ENCODE data around the gene MAP3K5. TPM values are rescaled to one million over a fixed set of nuclear protein-coding genes. Genes with fewer than 3 reads are reported as not detected.

MAP3K5 gene
- total RNA-seq, 2 experiments from 2014 or later, result 9.4 to 9.7 TPM

GRCh38 chr6:136566007-136566487, 226.2 kb downstream of the MAP3K5 start:
- H3K27ac Mint-ChIP-seq, result no peak overlapping the region
- intact Hi-C loops (cut with micrococcal nuclease), result no loop called here
- CTCF ChIA-PET, result interaction anchor here (1.0 to 2.2 kb wide), 3 partner anchors 15 to 21 kb away, joined by 3 to 6 read pairs (median 3); partner anchors contain the start of gene MAP7
- H3K27me3 Mint-ChIP-seq (ENCODE audit: low read depth), result no peaks in the 10 kb centered on the region
- no peak overlapping the region for H3K4me3 Mint-ChIP-seq
- H3K36me3 Mint-ChIP-seq (ENCODE audit: low read depth), result peaks cover 17% of the 10 kb centered on the region
- DNase-seq, result no peak
- peaks cover 5% of the 10 kb centered on the region for H3K9me3 Mint-ChIP-seq
- no peaks in the 10 kb centered on the region for H3K4me1 Mint-ChIP-seq (ENCODE audit: low read depth)

GRCh38 chr6:136564180-136564579, 228.1 kb downstream of the MAP3K5 start:
- CTCF ChIA-PET, result no interaction called here
- H3K9me3 Mint-ChIP-seq, result no peaks in the 10 kb centered on the region
- H3K27ac Mint-ChIP-seq, result no peak overlapping the region
- H3K36me3 Mint-ChIP-seq (ENCODE audit: low read depth), result peaks cover 13% of the 10 kb centered on the region
- H3K27me3 Mint-ChIP-seq (ENCODE audit: low read depth), result no peaks in the 10 kb centered on the region
- H3K4me1 Mint-ChIP-seq (ENCODE audit: low read depth), result no peaks in the 10 kb centered on the region
- DNase-seq, result no peak
- H3K4me3 Mint-ChIP-seq, result no peak overlapping the region
- intact Hi-C loops (cut with micrococcal nuclease), result no loop called here

- no peak overlapping the region for H3K4me3 Mint-ChIP-seq
- intact Hi-C loops (cut with micrococcal nuclease), result no loop called here
- no peak overlapping the region for H3K27ac Mint-ChIP-seq
- no peaks in the 10 kb centered on the region for H3K27me3 Mint-ChIP-seq (ENCODE audit: low read depth)
- H3K4me1 Mint-ChIP-seq (ENCODE audit: low read depth), result no peaks in the 10 kb centered on the region
- H3K9me3 Mint-ChIP-seq, result no peaks in the 10 kb centered on the region
- CTCF ChIA-PET, result interaction anchor here (0.7 kb wide), 1 partner anchor 1657 kb away, joined by 3 read pairs; no protein-coding TSS in a partner anchor
- H3K36me3 Mint-ChIP-seq (ENCODE audit: low read depth), result peaks cover 11% of the 10 kb centered on the region
- no peak for DNase-seq
Observed at GRCh38 chr6:136563386-136564152, 228.7 kb downstream of the MAP3K5 start.

- Mint-ChIP-seq H3K4me3 (no peak overlapping the region), H3K27me3 (ENCODE audit: low read depth) (no peaks in the 10 kb centered on the region), H3K27ac (no peak overlapping the region), H3K9me3 (no peaks in the 10 kb centered on the region), H3K4me1 (ENCODE audit: low read depth) (no peaks in the 10 kb centered on the region), H3K36me3 (ENCODE audit: low read depth) (peaks cover 16% of the 10 kb centered on the region)
- CTCF ChIA-PET, result interaction anchor here (0.5 to 0.6 kb wide), 2 partner anchors 15 to 42 kb away, joined by 3 to 4 read pairs; no protein-coding TSS in a partner anchor
- intact Hi-C loops (cut with micrococcal nuclease), result no loop called here
- no peak for DNase-seq
Observed at GRCh38 chr6:136562211-136562610, 230.1 kb downstream of the MAP3K5 start.

GRCh38 chr6:136553166-136553787, 239.0 kb downstream of the MAP3K5 start:
- Mint-ChIP-seq H3K36me3 (ENCODE audit: low read depth) (peaks cover 5% of the 10 kb centered on the region), H3K27me3 (ENCODE audit: low read depth) (peaks cover 25% of the 10 kb centered on the region), H3K4me3 (no peak overlapping the region), H3K27ac (no peak overlapping the region), H3K9me3 (no peaks in the 10 kb centered on the region), H3K4me1 (ENCODE audit: low read depth) (peaks cover 4% of the 10 kb centered on the region)
- CTCF ChIA-PET, result interaction anchor here (1.5 kb wide), 1 partner anchor 91 kb away, joined by 3 read pairs; no protein-coding TSS in a partner anchor
- DNase-seq, result no peak
- intact Hi-C loops (cut with micrococcal nuclease), result no loop called here

- H3K36me3 Mint-ChIP-seq (ENCODE audit: low read depth), result no peaks in the 10 kb centered on the region
- no peak overlapping the region for H3K27ac Mint-ChIP-seq
- no peak for DNase-seq
- intact Hi-C loops (cut with micrococcal nuclease), result no loop called here
- no peak overlapping the region for H3K4me3 Mint-ChIP-seq
- peaks cover 4% of the 10 kb centered on the region for H3K4me1 Mint-ChIP-seq (ENCODE audit: low read depth)
- H3K27me3 Mint-ChIP-seq (ENCODE audit: low read depth), result peaks cover 27% of the 10 kb centered on the region
- no peaks in the 10 kb centered on the region for H3K9me3 Mint-ChIP-seq
- CTCF ChIA-PET, result interaction anchor here (0.6 to 1.1 kb wide), 5 partner anchors 27 to 326 kb away, joined by 3 to 6 read pairs (median 3); partner anchors contain the start of gene MTFR2
Observed at GRCh38 chr6:136552054-136552453, 240.2 kb downstream of the MAP3K5 start.

- no peaks in the 10 kb centered on the region for H3K36me3 Mint-ChIP-seq (ENCODE audit: low read depth)
- DNase-seq, result no peak
- intact Hi-C loops (cut with micrococcal nuclease), result loop anchor here (2.0 kb wide), 2 partner anchors 172 to 262 kb away; partner anchors contain the start of gene BCLAF1
- CTCF ChIA-PET, result interaction anchor here (0.5 to 1.3 kb wide), 10 partner anchors 15 to 325 kb away, joined by 3 to 6 read pairs (median 3); partner anchors contain the start of gene MTFR2
- H3K4me1 Mint-ChIP-seq (ENCODE audit: low read depth), result peaks cover 4% of the 10 kb centered on the region
- no peaks in the 10 kb centered on the region for H3K9me3 Mint-ChIP-seq
- no peak overlapping the region for H3K27ac Mint-ChIP-seq
- peaks cover 35% of the 10 kb centered on the region for H3K27me3 Mint-ChIP-seq (ENCODE audit: low read depth)
- H3K4me3 Mint-ChIP-seq, result peak overlapping the region; percentile 26
Observed at GRCh38 chr6:136551103-136551502, 241.2 kb downstream of the MAP3K5 start.

GRCh38 chr6:136550330-136551071, 241.8 kb downstream of the MAP3K5 start, which contains the start of gene MAP7:
MAP7 (minus strand) TSS chr6:136550422; CDS start chr6:136550408, 14 bp downstream.
- intact Hi-C loops (cut with micrococcal nuclease), result loop anchor here (1.0 to 2.0 kb wide), 3 partner anchors 172 to 262 kb away; partner anchors contain the start of gene BCLAF1
- Mint-ChIP-seq H3K36me3 (ENCODE audit: low read depth) (no peaks in the 10 kb centered on the region), H3K4me3 (peak within 1 kb of the TSS; percentile 54), H3K27ac (no peak within 1 kb of the TSS), H3K27me3 (ENCODE audit: low read depth) (peaks cover 38% of the 10 kb centered on the region), H3K9me3 (no peaks in the 10 kb centered on the region), H3K4me1 (ENCODE audit: low read depth) (peaks cover 4% of the 10 kb centered on the region)
- CTCF ChIA-PET, result interaction anchor here (0.5 to 1.7 kb wide), 11 partner anchors 15 to 250 kb away, joined by 3 to 7 read pairs (median 3); no protein-coding TSS in a partner anchor
- peak; percentile 76 for DNase-seq

- peak overlapping the region; percentile 52 for H3K4me3 Mint-ChIP-seq
Observed at GRCh38 chr6:136550045-136550329, 242.3 kb downstream of the MAP3K5 start.

GRCh38 chr6:136549300-136550044, 242.8 kb downstream of the MAP3K5 start:
- intact Hi-C loops (cut with micrococcal nuclease), result loop anchor here (1.0 to 10.0 kb wide), 6 partner anchors 23 to 1045 kb away; partner anchors contain the start of gene BCLAF1
- Mint-ChIP-seq H3K9me3 (no peaks in the 10 kb centered on the region), H3K4me1 (ENCODE audit: low read depth) (peaks cover 4% of the 10 kb centered on the region), H3K27me3 (ENCODE audit: low read depth) (peaks cover 47% of the 10 kb centered on the region), H3K36me3 (ENCODE audit: low read depth) (no peaks in the 10 kb centered on the region), H3K27ac (no peak overlapping the region), H3K4me3 (peak overlapping the region; percentile 54)
- DNase-seq, result no peak
- CTCF ChIA-PET, result interaction anchor here (0.8 to 1.7 kb wide), 7 partner anchors 16 to 235 kb away, joined by 3 to 7 read pairs (median 4); no protein-coding TSS in a partner anchor

More at GRCh38 chr6:136550045-136550329, 242.3 kb downstream of the MAP3K5 start:
- Mint-ChIP-seq H3K27me3 (ENCODE audit: low read depth) (peaks cover 43% of the 10 kb centered on the region), H3K4me1 (ENCODE audit: low read depth) (peaks cover 4% of the 10 kb centered on the region), H3K36me3 (ENCODE audit: low read depth) (no peaks in the 10 kb centered on the region), H3K27ac (no peak overlapping the region), H3K9me3 (no peaks in the 10 kb centered on the region)
- CTCF ChIA-PET, result interaction anchor here (0.6 to 1.7 kb wide), 8 partner anchors 16 to 235 kb away, joined by 3 to 7 read pairs (median 4); no protein-coding TSS in a partner anchor
- no peak for DNase-seq
- intact Hi-C loops (cut with micrococcal nuclease), result loop anchor here (1.0 to 2.0 kb wide), 3 partner anchors 171 to 261 kb away; partner anchors contain the start of gene BCLAF1
